Right lobe of liver (tissue), 4 donors: ENCODE data around the gene WDFY4.

ENCODE experiments used
- POLR2A ChIP-seq: fragments of 450-650 bp; IDR thresholded peaks from one replicate; pipeline ENCODE4 v1.6.1; 2017; ENCODE audit warnings: antibody characterized with exemption, mild to moderate bottlenecking
- TF ChIP-seq, protein P1 (sequence below), 4 donors: fragments of 200-600 bp in 3 of 4; fragments of 450-650 bp in 1 of 4; IDR thresholded peaks; one replicate each; pipeline versions ENCODE4 v1.5.1 to v1.8.0; 2016 to 2022; ENCODE audit warnings: antibody characterized with exemption in 4 of 4, mild to moderate bottlenecking in 2 of 4
- donor health status: DM: no; HTN: no; CAD: no.
- donor health status: DM: no; HTN: no; CAD: no.
- donor health status: DM: no; HTN: yes; CAD: no.

DNA sequence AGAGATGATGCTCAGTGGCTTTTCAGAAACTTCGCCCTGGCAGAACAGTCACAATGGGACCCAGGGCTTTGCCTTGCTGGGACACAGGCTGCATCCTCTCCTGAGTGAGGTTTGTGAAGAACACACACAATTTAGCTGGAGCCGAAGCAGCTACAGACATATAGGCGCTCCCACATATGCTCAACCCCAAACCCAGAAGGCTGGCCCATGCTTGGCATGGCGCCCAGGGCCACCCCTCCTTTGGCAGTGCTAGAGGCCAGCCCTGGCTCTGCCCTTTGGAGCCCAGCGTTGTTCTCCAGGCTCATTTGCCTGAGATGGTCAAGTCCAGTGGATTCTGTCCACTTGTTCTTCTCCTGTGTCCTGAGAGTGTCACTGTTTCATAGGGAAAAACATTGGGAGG, 94.4 kb downstream of the WDFY4 start:
- no peak for TF ChIP-seq POLR2A
- TF ChIP-seq, protein P1, sequence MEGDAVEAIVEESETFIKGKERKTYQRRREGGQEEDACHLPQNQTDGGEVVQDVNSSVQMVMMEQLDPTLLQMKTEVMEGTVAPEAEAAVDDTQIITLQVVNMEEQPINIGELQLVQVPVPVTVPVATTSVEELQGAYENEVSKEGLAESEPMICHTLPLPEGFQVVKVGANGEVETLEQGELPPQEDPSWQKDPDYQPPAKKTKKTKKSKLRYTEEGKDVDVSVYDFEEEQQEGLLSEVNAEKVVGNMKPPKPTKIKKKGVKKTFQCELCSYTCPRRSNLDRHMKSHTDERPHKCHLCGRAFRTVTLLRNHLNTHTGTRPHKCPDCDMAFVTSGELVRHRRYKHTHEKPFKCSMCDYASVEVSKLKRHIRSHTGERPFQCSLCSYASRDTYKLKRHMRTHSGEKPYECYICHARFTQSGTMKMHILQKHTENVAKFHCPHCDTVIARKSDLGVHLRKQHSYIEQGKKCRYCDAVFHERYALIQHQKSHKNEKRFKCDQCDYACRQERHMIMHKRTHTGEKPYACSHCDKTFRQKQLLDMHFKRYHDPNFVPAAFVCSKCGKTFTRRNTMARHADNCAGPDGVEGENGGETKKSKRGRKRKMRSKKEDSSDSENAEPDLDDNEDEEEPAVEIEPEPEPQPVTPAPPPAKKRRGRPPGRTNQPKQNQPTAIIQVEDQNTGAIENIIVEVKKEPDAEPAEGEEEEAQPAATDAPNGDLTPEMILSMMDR (IDR thresholded peaks at IDR 0.05) = no peak
